ENCODE measurements around the gene FUT2.

DNA sequence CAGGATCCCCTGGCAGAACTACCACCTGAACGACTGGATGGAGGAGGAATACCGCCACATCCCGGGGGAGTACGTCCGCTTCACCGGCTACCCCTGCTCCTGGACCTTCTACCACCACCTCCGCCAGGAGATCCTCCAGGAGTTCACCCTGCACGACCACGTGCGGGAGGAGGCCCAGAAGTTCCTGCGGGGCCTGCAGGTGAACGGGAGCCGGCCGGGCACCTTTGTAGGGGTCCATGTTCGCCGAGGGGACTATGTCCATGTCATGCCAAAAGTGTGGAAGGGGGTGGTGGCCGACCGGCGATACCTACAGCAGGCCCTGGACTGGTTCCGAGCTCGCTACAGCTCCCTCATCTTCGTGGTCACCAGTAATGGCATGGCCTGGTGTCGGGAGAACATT lies 7.5 kb downstream of the FUT2 start:
- TF ChIP-seq POLR2AphosphoS5 (IDR thresholded peaks at IDR 0.05; ENCODE audit: borderline replicate concordance, low read depth, low read length): no peak
- TF ChIP-seq EZH2 (IDR thresholded peaks at IDR 0.05): no peak
- TF ChIP-seq FOXP2 (optimal IDR thresholded peaks at IDR 0.05; ENCODE audit: control extremely low read depth, extremely low read length, insufficient read depth): no peak

All from SK-N-MC (cell line).